Chondrocyte (in vitro differentiated cells): Measurements from ENCODE around the gene VPREB1. TPM values are rescaled to one million over a fixed set of nuclear protein-coding genes. Genes with fewer than 3 reads are reported as not detected.
"Not testable (repeated sequence)": the region's sequence is repeated elsewhere in the genome, so short reads cannot be mapped to it uniquely, and the experiment has no call there.

Experiments used
- DNase-seq: peaks from one replicate; pipeline ENCODE4 v3.0.0; 2021; ENCODE audit warnings: mixed read lengths, low spot score
- H3K27ac Mint-ChIP-seq: one replicate; pipeline ENCODE4 v1.8.0; 2021; ENCODE audit warnings: mild to moderate bottlenecking, moderate library complexity, mixed read lengths; ENCODE audit not compliant: unreplicated experiment
- H3K27me3 Mint-ChIP-seq: 2 replicates; pipeline ENCODE4 v1.8.0; 2021; ENCODE audit warnings: low read depth, mixed read lengths
- H3K36me3 Mint-ChIP-seq: 2 replicates; pipeline ENCODE4 v1.8.0; 2021; ENCODE audit warnings: low read depth, mixed read lengths
- H3K4me1 Mint-ChIP-seq: 2 replicates; pipeline ENCODE4 v1.8.0; 2021; ENCODE audit warnings: low read depth, mild to moderate bottlenecking, mixed read lengths
- H3K4me3 Mint-ChIP-seq: one replicate; pipeline ENCODE4 v1.8.0; 2021; ENCODE audit warnings: mild to moderate bottlenecking, moderate library complexity, mixed read lengths; ENCODE audit not compliant: unreplicated experiment
- H3K9me3 Mint-ChIP-seq: 2 replicates; pipeline ENCODE4 v1.8.0; 2021; ENCODE audit warnings: low read depth, mixed read lengths
- CTCF ChIP-seq: fragments of 200-600 bp; sonication (generic); IDR thresholded peaks from 2 replicates; pipeline ENCODE4 v1.5.0; 2021; ENCODE audit warnings: antibody characterized with exemption, mild to moderate bottlenecking, moderate library complexity
- total RNA-seq: library from RNA; stranded (reverse); gene quantifications from 3 replicates; pipeline ENCODE4 v1.2.1, GENCODE V29; 2021

VPREB1 gene
- total RNA-seq, 1 donor from 2014 or later, result not detected

GRCh38 chr22:22216450-22216959, 28.1 kb upstream of the VPREB1 start:
- H3K4me1 Mint-ChIP-seq, result no peaks in the 10 kb centered on the region
- H3K4me3 Mint-ChIP-seq, result no peak overlapping the region
- H3K9me3 Mint-ChIP-seq, result no peaks in the 10 kb centered on the region
- no peaks in the 10 kb centered on the region for H3K36me3 Mint-ChIP-seq
- no peak for TF ChIP-seq CTCF
- peaks cover 28% of the 10 kb centered on the region for H3K27me3 Mint-ChIP-seq
- no peak for DNase-seq
- H3K27ac Mint-ChIP-seq, result no peak overlapping the region

- Mint-ChIP-seq H3K27me3 (peaks cover 18% of the 10 kb centered on the region), H3K9me3 (no peaks in the 10 kb centered on the region), H3K36me3 (no peaks in the 10 kb centered on the region), H3K4me1 (no peaks in the 10 kb centered on the region), H3K4me3 (no peak overlapping the region), H3K27ac (no peak overlapping the region)
- DNase-seq, result no peak
- no peak for TF ChIP-seq CTCF
Measured at GRCh38 chr22:22218302-22218701, 26.3 kb upstream of the VPREB1 start.

GRCh38 chr22:22219140-22219996, 25.2 kb upstream of the VPREB1 start:
- H3K27me3 Mint-ChIP-seq, result peaks cover 13% of the 10 kb centered on the region
- no peak for TF ChIP-seq CTCF
- H3K27ac Mint-ChIP-seq, result no peak overlapping the region
- no peaks in the 10 kb centered on the region for H3K9me3 Mint-ChIP-seq
- H3K4me1 Mint-ChIP-seq, result no peaks in the 10 kb centered on the region
- no peaks in the 10 kb centered on the region for H3K36me3 Mint-ChIP-seq
- H3K4me3 Mint-ChIP-seq, result no peak overlapping the region
- DNase-seq, result no peak

- DNase-seq, H3K9me3 Mint-ChIP-seq, H3K4me3 Mint-ChIP-seq, H3K4me1 Mint-ChIP-seq, H3K27me3 Mint-ChIP-seq, H3K36me3 Mint-ChIP-seq, H3K27ac Mint-ChIP-seq: not testable (repeated sequence)
Measured at GRCh38 chr22:22221043-22221442, 23.5 kb upstream of the VPREB1 start.

- Mint-ChIP-seq H3K9me3 (no peaks in the 10 kb centered on the region), H3K4me3 (no peak overlapping the region), H3K36me3 (no peaks in the 10 kb centered on the region), H3K27ac (no peak overlapping the region), H3K27me3 (peaks cover 14% of the 10 kb centered on the region), H3K4me1 (no peaks in the 10 kb centered on the region)
- no peak for DNase-seq
- no peak for TF ChIP-seq CTCF
Measured at GRCh38 chr22:22226448-22227187, 18.0 kb upstream of the VPREB1 start.
